ENCODE measurements around the gene ALPK3.

ALPK3 gene

GRCh38 chr15:84797801-84798200 lies 19.4 kb upstream of the ALPK3 start:
- no peak for DNase-seq (ENCODE audit: low read depth, low spot score)

GRCh38 chr15:84798436-84798946 lies 18.7 kb upstream of the ALPK3 start:
- no peak overlapping the region for H3K27ac ChIP-seq
- DNase-seq (ENCODE audit: low read depth, low spot score), result no peak

More at GRCh38 chr15:84797801-84798200, 19.4 kb upstream of the ALPK3 start:
- no peak overlapping the region for H3K27ac ChIP-seq

- no peak for DNase-seq (ENCODE audit: low read depth, low spot score)
- H3K27ac ChIP-seq, result no peak overlapping the region
Measured at GRCh38 chr15:84799511-84800187, 17.5 kb upstream of the ALPK3 start.

GRCh38 chr15:84800365-84800806 lies 16.8 kb upstream of the ALPK3 start:
- no peak overlapping the region for H3K27ac ChIP-seq
- no peak for DNase-seq (ENCODE audit: low read depth, low spot score)

GRCh38 chr15:84804005-84804900 lies 12.9 kb upstream of the ALPK3 start:
- no peak for DNase-seq (ENCODE audit: low read depth, low spot score)
- no peak overlapping the region for H3K27ac ChIP-seq

GRCh38 chr15:84805221-84805620 lies 11.9 kb upstream of the ALPK3 start:
- DNase-seq (ENCODE audit: low read depth, low spot score), result no peak
- no peak overlapping the region for H3K27ac ChIP-seq

GRCh38 chr15:84807228-84807627 lies 9.9 kb upstream of the ALPK3 start:
- no peak for DNase-seq (ENCODE audit: low read depth, low spot score)
- H3K27ac ChIP-seq, result no peak overlapping the region

- H3K27ac ChIP-seq, result no peak overlapping the region
- DNase-seq (ENCODE audit: low read depth, low spot score), result no peak
Measured at GRCh38 chr15:84810073-84810840, 6.9 kb upstream of the ALPK3 start.

GRCh38 chr15:84811151-84811550 lies 6.0 kb upstream of the ALPK3 start:
- DNase-seq (ENCODE audit: low read depth, low spot score), result no peak
- H3K27ac ChIP-seq, result no peak overlapping the region

- no peak overlapping the region for H3K27ac ChIP-seq
- DNase-seq (ENCODE audit: low read depth, low spot score), result no peak
Measured at GRCh38 chr15:84811828-84812227, 5.3 kb upstream of the ALPK3 start.

- no peak for DNase-seq (ENCODE audit: low read depth, low spot score)
- no peak overlapping the region for H3K27ac ChIP-seq
Measured at GRCh38 chr15:84812842-84813241, 4.3 kb upstream of the ALPK3 start.

- H3K27ac ChIP-seq, result no peak overlapping the region
- no peak for DNase-seq (ENCODE audit: low read depth, low spot score)
Measured at GRCh38 chr15:84813435-84813834, 3.7 kb upstream of the ALPK3 start.

- no peak overlapping the region for H3K27ac ChIP-seq
- no peak for DNase-seq (ENCODE audit: low read depth, low spot score)
Measured at GRCh38 chr15:84813931-84814330, 3.2 kb upstream of the ALPK3 start.

- DNase-seq (ENCODE audit: low read depth, low spot score), result no peak
- H3K27ac ChIP-seq, result no peak overlapping the region
Measured at GRCh38 chr15:84814916-84815315, 2.2 kb upstream of the ALPK3 start.

- no peak for DNase-seq (ENCODE audit: low read depth, low spot score)
- H3K27ac ChIP-seq, result no peak overlapping the region
Measured at GRCh38 chr15:84817466-84818081, 418 bp downstream of the ALPK3 start.

- no peak for DNase-seq (ENCODE audit: low read depth, low spot score)
- no peak overlapping the region for H3K27ac ChIP-seq
Measured at GRCh38 chr15:84818261-84819131, 1.3 kb downstream of the ALPK3 start.

GRCh38 chr15:84819291-84819768 lies 2.2 kb downstream of the ALPK3 start:
- no peak overlapping the region for H3K27ac ChIP-seq

GRCh38 chr15:84819791-84820190 lies 2.6 kb downstream of the ALPK3 start:
- H3K27ac ChIP-seq, result no peak overlapping the region
- DNase-seq (ENCODE audit: low read depth, low spot score), result no peak

More at GRCh38 chr15:84819291-84819768, 2.2 kb downstream of the ALPK3 start:
- no peak for DNase-seq (ENCODE audit: low read depth, low spot score)

GRCh38 chr15:84821501-84822021 lies 4.4 kb downstream of the ALPK3 start:
- no peak overlapping the region for H3K27ac ChIP-seq
- DNase-seq (ENCODE audit: low read depth, low spot score), result no peak
